Ishikawa (cell line): ENCODE measurements around the gene HOXC10.

Experiments used
- CEBPB ChIP-seq: IDR thresholded peaks from 2 replicates; pipeline ENCODE4 v1.6.1; 2012
- CREB1 ChIP-seq: IDR thresholded peaks from 2 replicates; pipeline ENCODE4 v1.6.1; 2012; ENCODE audit warnings: low read depth
- EGR1 ChIP-seq: IDR thresholded peaks from 2 replicates; pipeline ENCODE4 v1.6.1; 2012
- EP300 ChIP-seq: IDR thresholded peaks from 2 replicates; pipeline ENCODE4 v1.6.1; 2012; ENCODE audit warnings: borderline replicate concordance
- FOXM1 ChIP-seq: IDR thresholded peaks from 2 replicates; pipeline ENCODE4 v1.6.1; 2012; ENCODE audit warnings: low read depth, borderline replicate concordance
- NFIC ChIP-seq: IDR thresholded peaks from 2 replicates; pipeline ENCODE4 v1.6.1; 2012
- RAD21 ChIP-seq: IDR thresholded peaks from 2 replicates; pipeline ENCODE4 v1.6.1; 2012; ENCODE audit warnings: low read depth
- REST ChIP-seq: IDR thresholded peaks from 2 replicates; pipeline ENCODE4 v1.6.1; 2012; ENCODE audit warnings: low read depth, mild to moderate bottlenecking
- TAF1 ChIP-seq: IDR thresholded peaks from 2 replicates; pipeline ENCODE4 v1.6.1; 2012; ENCODE audit warnings: low read depth, mild to moderate bottlenecking
- TCF12 ChIP-seq: IDR thresholded peaks from 2 replicates; pipeline ENCODE4 v1.6.1; 2012; ENCODE audit warnings: low read depth
- TEAD4 ChIP-seq: IDR thresholded peaks from 2 replicates; pipeline ENCODE4 v1.6.1; 2012
- USF1 ChIP-seq: IDR thresholded peaks from 2 replicates; pipeline ENCODE4 v1.6.1; 2012
- YY1 ChIP-seq: IDR thresholded peaks from 2 replicates; pipeline ENCODE4 v1.6.1; 2012; ENCODE audit warnings: low read depth
- ZBTB7A ChIP-seq: IDR thresholded peaks from 2 replicates; pipeline ENCODE4 v1.6.1; 2012; ENCODE audit warnings: low read depth
- TF ChIP-seq, protein P1 (sequence below): IDR thresholded peaks from 2 replicates; pipeline ENCODE4 v1.6.1; 2012

The HOXC10 gene

GRCh38 chr12:53994009-53994263 is 9.0 kb downstream of the HOXC10 start:
- TF ChIP-seq FOXM1 (no peak), USF1 (no peak), TCF12 (no peak), CEBPB (no peak)

DNA sequence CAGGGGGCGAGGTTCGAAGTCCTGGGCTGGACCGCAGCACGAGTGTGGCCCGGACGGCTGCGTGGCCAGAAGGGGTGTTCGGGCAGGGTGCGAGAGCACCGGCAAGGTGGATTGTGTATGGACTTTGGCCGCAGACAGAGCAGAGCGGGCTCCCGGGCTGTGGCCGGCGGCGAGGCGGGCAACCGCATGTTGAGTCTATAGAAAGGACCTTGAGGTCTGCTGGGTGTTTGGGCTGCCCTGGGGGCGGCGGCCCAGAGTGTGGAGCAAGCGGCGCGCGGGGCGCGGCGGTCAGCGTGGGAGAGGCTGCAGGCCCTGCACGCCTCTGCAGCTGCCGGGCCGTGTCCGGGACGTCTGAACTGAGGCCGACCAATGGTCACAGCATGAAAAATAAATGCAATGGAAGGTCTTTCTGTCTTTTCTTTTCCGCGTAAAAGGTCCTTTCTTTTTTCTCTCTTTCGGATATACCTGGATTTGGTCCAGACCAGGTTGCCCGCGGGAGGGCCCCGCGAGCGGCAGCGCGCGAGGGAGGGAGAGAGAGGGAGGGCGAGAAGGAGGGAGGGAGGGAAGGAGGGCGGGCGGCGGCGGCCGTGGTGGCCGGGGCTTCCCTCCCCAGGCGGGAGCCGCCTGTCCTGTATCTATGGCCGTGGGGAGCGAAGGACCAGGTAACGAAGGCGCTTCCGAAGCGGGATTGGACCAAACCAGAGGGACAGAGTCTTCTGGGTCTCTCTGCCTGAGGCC is 9.5 kb downstream of the HOXC10 start:
- no peak for TF ChIP-seq TEAD4
- no peak for TF ChIP-seq ZBTB7A
- no peak for TF ChIP-seq REST
- TF ChIP-seq TAF1 = no peak
- TF ChIP-seq TCF12 = no peak
- TF ChIP-seq YY1 = no peak
- no peak for TF ChIP-seq FOXM1
- TF ChIP-seq EP300 = no peak
- no peak for TF ChIP-seq CREB1
- TF ChIP-seq NFIC = no peak
- no peak for TF ChIP-seq USF1
- no peak for TF ChIP-seq RAD21
- TF ChIP-seq EGR1 = no peak
- TF ChIP-seq CEBPB = no peak
- TF ChIP-seq, protein P1, sequence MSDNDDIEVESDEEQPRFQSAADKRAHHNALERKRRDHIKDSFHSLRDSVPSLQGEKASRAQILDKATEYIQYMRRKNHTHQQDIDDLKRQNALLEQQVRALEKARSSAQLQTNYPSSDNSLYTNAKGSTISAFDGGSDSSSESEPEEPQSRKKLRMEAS = no peak

DNA sequence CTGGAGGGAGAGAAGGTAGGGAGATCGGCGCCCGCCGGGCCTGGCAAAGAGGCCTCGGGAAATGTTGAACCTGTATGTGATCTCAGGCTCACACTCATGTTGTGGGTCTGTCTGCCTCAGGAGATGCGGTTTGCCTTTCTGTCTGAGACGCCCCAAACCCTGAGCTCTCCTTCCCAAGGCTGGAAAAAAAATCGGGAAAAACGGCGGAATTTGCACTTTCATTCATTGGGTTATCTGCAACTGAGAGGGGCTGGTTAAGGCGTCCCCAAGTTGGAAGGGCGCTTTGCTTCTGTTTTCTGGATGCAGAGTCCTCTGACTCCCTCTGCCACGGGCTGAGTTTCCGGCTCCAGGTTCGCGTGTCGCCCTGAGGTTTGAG is 10.0 kb downstream of the HOXC10 start:
- TF ChIP-seq ZBTB7A (0 out of 2 replicates have a peak, but pooled peaks have one; percentile 6), EP300 (no peak), EGR1 (no peak), CREB1 (no peak), USF1 (no peak)

DNA sequence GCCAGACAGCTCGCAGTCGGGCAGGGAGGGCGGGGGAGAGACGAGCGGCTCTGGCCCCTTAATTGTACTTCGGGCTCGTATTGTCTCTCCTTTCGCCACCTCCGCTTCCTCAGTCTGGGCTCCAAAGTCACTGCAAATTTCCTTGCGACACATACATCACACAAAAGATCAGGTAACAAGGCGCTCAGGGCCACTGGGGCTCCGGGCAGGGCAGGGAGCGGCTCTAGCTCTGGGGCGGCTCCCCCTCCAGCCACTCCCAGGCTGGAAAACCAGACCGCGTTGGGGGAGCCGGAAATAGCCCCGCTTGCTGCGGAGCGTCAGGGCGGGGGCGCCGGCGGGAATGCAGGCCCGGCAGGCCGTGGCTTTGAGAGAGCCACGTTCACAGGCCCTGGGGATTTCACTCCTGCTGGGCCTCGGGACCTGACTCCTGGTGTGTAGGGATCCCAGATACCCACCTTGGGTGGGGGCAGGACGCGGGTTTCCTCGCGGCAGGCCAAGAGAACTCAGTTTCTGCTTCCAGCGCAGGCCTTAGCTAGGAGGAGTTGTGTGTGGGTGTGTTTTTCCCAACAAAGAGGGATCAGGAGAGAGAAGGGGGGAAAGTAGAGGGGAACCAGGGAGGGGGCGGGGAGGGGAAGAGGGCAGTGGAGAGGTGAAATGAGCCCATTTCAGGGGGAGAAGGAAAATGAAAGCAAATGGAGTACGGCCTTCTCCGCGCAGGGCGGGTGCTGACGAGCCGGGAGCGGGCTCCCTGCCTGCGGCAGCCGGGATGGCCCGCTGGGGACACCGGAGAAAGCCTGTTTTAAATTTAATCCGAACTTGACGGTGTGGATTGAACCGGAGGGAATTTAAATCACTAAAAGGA is 10.7 kb downstream of the HOXC10 start:
- TF ChIP-seq ZBTB7A = peak; percentile 45; the same call in 1 of the 2 replicates
- TF ChIP-seq FOXM1 = no peak
- no peak for TF ChIP-seq REST
- TF ChIP-seq NFIC = no peak
- no peak for TF ChIP-seq CEBPB
- TF ChIP-seq EGR1 = no peak
- TF ChIP-seq, protein P1 = no peak
- TF ChIP-seq TEAD4 = 0 out of 2 replicates have a peak, but pooled peaks have one; percentile 14
- TF ChIP-seq EP300 = no peak
- TF ChIP-seq RAD21 = no peak

GRCh38 chr12:53996240-53997203 is 11.6 kb downstream of the HOXC10 start:
- TF ChIP-seq EP300 (no peak), TAF1 (no peak), CEBPB (no peak), TCF12 (no peak), USF1 (no peak), TEAD4 (no peak), ZBTB7A (no peak), REST (no peak), YY1 (no peak), RAD21 (no peak), EGR1 (no peak), FOXM1 (no peak), CREB1 (no peak), NFIC (no peak)
- TF ChIP-seq, protein P1 = no peak
